PC-9 (cell line): ENCODE data around the gene POU4F3. TPM values are rescaled to one million over a fixed set of nuclear protein-coding genes. Genes with fewer than 3 reads are reported as not detected.

Experiments
- BruUV-seq: library from RNA; stranded (reverse); fragments of 400-500 nt; replicated peaks from 2 replicates; lab custom pipeline; 2021; lab: Mats Ljungman, UMichigan
- CTCF ChIA-PET: fragments of 300-600 bp; sonication (Branson Sonifier 250); formaldehyde crosslinking; loops from one replicate; lab custom pipeline; 2022; ENCODE audit warnings: antibody characterized with exemption; lab: Charles Lee
- POLR2A ChIA-PET: fragments of 300-600 bp; sonication (Branson Sonifier 250); formaldehyde crosslinking; loops from one replicate; lab custom pipeline; 2022; ENCODE audit warnings: antibody characterized with exemption; ENCODE audit not compliant: unreplicated experiment; lab: Charles Lee
- DNase-seq, 2 experiments: peaks; one replicate each; pipeline versions ENCODE4 v3.0.0 to v3.0.0-alpha.2; 2015 to 2022; ENCODE audit warnings: mixed read lengths in 1 of 2
- H2AFZ ChIP-seq: fragments of 200-600 bp; sonication (generic); 2 replicates; pipeline ENCODE4 v1.8.1; 2017; ENCODE audit warnings: antibody characterized with exemption
- H3F3A ChIP-seq: fragments of 200-600 bp; sonication (generic); 2 replicates; pipeline ENCODE4 v1.8.1; 2017; ENCODE audit warnings: antibody characterized with exemption, mild to moderate bottlenecking, low read depth; ENCODE audit not compliant: insufficient read depth
- H3K27ac ChIP-seq: fragments of 200-600 bp; sonication (generic); 2 replicates; pipeline ENCODE4 v1.6.1; 2016; ENCODE audit warnings: mixed run types
- H3K27me3 ChIP-seq: fragments of 200-600 bp; sonication (generic); 2 replicates; pipeline ENCODE4 v1.6.1; 2016; ENCODE audit warnings: low read depth, mixed run types; ENCODE audit not compliant: insufficient read depth
- H3K36me3 ChIP-seq: fragments of 200-600 bp; sonication (generic); 2 replicates; pipeline ENCODE4 v1.6.1; 2016; ENCODE audit warnings: low read depth, mixed run types
- H3K4me1 ChIP-seq: fragments of 200-600 bp; sonication (generic); replicated peaks from 2 replicates; pipeline ENCODE4 v1.6.1; 2016; ENCODE audit warnings: mixed run types; ENCODE audit not compliant: insufficient read depth
- H3K4me2 ChIP-seq: fragments of 200-600 bp; sonication (generic); 2 replicates; pipeline ENCODE4 v1.6.1; 2017; ENCODE audit warnings: mixed run types
- H3K4me3 ChIP-seq: fragments of 200-600 bp; sonication (generic); 2 replicates; pipeline ENCODE4 v1.6.1; 2016; ENCODE audit warnings: mixed run types
- H3K79me2 ChIP-seq: fragments of 200-600 bp; sonication (generic); 2 replicates; pipeline ENCODE4 v1.6.1; 2017; ENCODE audit warnings: low read depth, mixed run types
- H3K9me2 ChIP-seq: fragments of 200-600 bp; sonication (generic); 2 replicates; pipeline ENCODE4 v1.8.1; 2017; ENCODE audit warnings: mild to moderate bottlenecking; ENCODE audit not compliant: insufficient read depth
- H3K9me3 ChIP-seq: fragments of 200-600 bp; sonication (generic); 2 replicates; pipeline ENCODE4 v1.8.1; 2016; ENCODE audit warnings: low read depth; ENCODE audit not compliant: insufficient read depth
- H4K20me1 ChIP-seq: fragments of 200-600 bp; sonication (generic); 2 replicates; pipeline ENCODE4 v1.8.1; 2017; ENCODE audit not compliant: insufficient read depth
- EZH2 ChIP-seq: fragments of 200-600 bp; sonication (generic); IDR thresholded peaks from 2 replicates; pipeline ENCODE4 v1.8.0; 2017; ENCODE audit warnings: antibody characterized with exemption, low read depth
- intact Hi-C: fragments of 100-400 bp; cut with micrococcal nuclease; formaldehyde crosslinking; loops from one replicate; pipeline ENCODE4 v1.10.0; 2022; ENCODE audit not compliant: unreplicated experiment
- total RNA-seq: library from RNA; stranded (reverse); gene quantifications from 2 replicates; pipeline ENCODE4 v1.2.3, GENCODE V29; 2021
- TF ChIP-seq, protein P1 (sequence below): fragments of 200-600 bp; sonication (generic); conservative IDR thresholded peaks from 2 replicates; pipeline ENCODE4 v1.6.1; 2017; ENCODE audit warnings: mixed run types, antibody characterized with exemption, mild to moderate bottlenecking, moderate library complexity

Gene POU4F3
- total RNA-seq, 1 experiment from 2014 or later: not detected

DNA sequence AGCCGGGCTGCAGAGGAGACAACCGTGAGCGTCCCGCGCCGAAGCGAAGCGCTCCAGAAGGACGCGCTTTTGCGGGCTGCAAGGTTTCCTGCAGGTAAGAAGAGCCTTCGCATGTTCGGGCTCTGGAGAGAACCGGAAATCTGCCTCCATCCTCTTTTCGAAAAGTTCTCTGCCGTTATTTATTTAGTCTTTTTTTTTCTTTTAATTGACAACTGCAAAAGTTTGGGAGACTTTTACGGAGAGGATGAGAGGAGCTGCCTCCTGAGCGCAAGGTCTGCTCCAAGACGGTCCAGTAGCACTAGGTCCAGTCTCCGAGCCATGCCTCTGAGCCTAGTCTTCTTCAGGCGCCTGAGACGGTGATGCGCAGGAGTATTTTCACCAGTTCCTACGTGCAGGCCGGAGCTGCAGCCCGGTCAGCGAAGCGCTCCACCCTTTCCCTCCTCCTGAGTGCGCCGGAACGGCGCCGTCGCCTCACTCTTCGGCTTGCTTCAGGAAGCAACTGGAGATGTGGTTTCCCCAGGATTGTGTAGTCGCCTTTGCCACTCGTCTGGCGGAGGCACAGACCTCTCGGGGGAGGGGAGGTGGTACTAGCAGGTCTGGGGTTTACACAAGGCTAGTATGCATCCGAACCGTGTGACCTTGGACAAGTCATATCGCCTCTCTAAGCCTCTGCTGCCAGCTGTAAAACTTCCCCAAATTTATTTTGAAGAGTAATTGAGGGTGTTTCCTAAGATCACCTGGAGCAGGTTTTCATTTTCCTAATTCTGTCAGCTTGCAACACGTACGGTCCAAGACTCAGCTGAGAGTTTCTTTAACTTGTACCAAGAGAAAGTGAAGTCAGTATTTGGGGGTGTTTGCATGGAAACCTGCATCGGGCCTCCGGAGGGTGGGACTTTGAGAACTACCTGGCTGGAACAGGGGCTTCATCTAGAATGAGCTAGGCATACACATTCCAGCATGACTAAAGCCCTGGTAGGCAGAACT lies 4.5 kb downstream of the POU4F3 start:
- intact Hi-C loops: no loop called here
- CTCF ChIA-PET: no interaction called here

GRCh38 chr5:146344155-146345118 lies 5.8 kb downstream of the POU4F3 start:
- no peaks in the 10 kb centered on the region for H3K36me3 ChIP-seq
- POLR2A ChIA-PET: no interaction called here
- TF ChIP-seq, protein P1, sequence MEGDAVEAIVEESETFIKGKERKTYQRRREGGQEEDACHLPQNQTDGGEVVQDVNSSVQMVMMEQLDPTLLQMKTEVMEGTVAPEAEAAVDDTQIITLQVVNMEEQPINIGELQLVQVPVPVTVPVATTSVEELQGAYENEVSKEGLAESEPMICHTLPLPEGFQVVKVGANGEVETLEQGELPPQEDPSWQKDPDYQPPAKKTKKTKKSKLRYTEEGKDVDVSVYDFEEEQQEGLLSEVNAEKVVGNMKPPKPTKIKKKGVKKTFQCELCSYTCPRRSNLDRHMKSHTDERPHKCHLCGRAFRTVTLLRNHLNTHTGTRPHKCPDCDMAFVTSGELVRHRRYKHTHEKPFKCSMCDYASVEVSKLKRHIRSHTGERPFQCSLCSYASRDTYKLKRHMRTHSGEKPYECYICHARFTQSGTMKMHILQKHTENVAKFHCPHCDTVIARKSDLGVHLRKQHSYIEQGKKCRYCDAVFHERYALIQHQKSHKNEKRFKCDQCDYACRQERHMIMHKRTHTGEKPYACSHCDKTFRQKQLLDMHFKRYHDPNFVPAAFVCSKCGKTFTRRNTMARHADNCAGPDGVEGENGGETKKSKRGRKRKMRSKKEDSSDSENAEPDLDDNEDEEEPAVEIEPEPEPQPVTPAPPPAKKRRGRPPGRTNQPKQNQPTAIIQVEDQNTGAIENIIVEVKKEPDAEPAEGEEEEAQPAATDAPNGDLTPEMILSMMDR: no peak
- no peak for TF ChIP-seq EZH2
- no peaks in the 10 kb centered on the region for H3K9me3 ChIP-seq
- no peak overlapping the region for H3K4me3 ChIP-seq
- no peak overlapping the region for H2AFZ ChIP-seq
- H3F3A ChIP-seq: no peaks in the 10 kb centered on the region
- H3K27ac ChIP-seq: no peak overlapping the region
- H3K9me2 ChIP-seq: no peaks in the 10 kb centered on the region
- no TSS peak for BruUV-seq
- CTCF ChIA-PET: no interaction called here
- H4K20me1 ChIP-seq: no peaks in the 10 kb centered on the region
- H3K4me2 ChIP-seq: no peak overlapping the region
- no peak for DNase-seq
- intact Hi-C loops: no loop called here
- no peaks in the 10 kb centered on the region for H3K4me1 ChIP-seq
- H3K79me2 ChIP-seq: no peaks in the 10 kb centered on the region
- peaks cover 40% of the 10 kb centered on the region for H3K27me3 ChIP-seq

More for the DNA sequence above, 4.5 kb downstream of the POU4F3 start:
- Histone ChIP-seq H3K4me1 (no peaks in the 10 kb centered on the region), H3K9me3 (no peaks in the 10 kb centered on the region), H4K20me1 (no peaks in the 10 kb centered on the region), H3K27me3 (peaks cover 42% of the 10 kb centered on the region), H3F3A (no peaks in the 10 kb centered on the region), H3K27ac (no peak overlapping the region), H3K36me3 (no peaks in the 10 kb centered on the region), H3K4me2 (no peak overlapping the region), H3K9me2 (no peaks in the 10 kb centered on the region), H3K4me3 (no peak overlapping the region), H2AFZ (no peak overlapping the region), H3K79me2 (no peaks in the 10 kb centered on the region)
- POLR2A ChIA-PET: no interaction called here
- BruUV-seq: no TSS peak
- TF ChIP-seq, protein P1: no peak
- TF ChIP-seq EZH2: no peak
- no peak for DNase-seq

DNA sequence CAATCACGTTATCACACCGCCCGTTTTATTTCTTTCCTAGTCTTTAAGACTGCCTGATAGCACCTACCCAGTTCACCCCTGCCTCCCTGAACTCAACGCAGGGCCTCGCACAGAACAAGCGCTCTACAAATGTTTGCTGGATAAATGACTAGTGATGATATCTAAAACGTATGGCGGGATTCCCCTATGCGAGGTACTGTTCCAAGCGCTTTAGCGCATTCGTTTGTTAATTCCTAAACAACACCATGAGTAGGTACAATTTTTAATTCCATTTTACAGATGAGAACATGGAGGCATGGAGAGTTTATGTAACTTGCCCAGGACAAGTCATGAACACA lies 6.6 kb downstream of the POU4F3 start:
- Histone ChIP-seq H4K20me1 (no peaks in the 10 kb centered on the region), H3K9me3 (no peaks in the 10 kb centered on the region), H2AFZ (no peak overlapping the region), H3K4me1 (no peaks in the 10 kb centered on the region), H3K9me2 (no peaks in the 10 kb centered on the region), H3K4me2 (no peak overlapping the region), H3K27me3 (peaks cover 40% of the 10 kb centered on the region), H3K79me2 (no peaks in the 10 kb centered on the region), H3K27ac (no peak overlapping the region), H3K4me3 (no peak overlapping the region), H3F3A (no peaks in the 10 kb centered on the region), H3K36me3 (no peaks in the 10 kb centered on the region)
- BruUV-seq: no TSS peak
- ChIA-PET POLR2A (no interaction called here), CTCF (no interaction called here)
- TF ChIP-seq, protein P1: no peak
- no peak for TF ChIP-seq EZH2
- intact Hi-C loops: no loop called here
- DNase-seq: no peak
